ENCODE results near the gene PHF1. TPM values are rescaled to one million over a fixed set of nuclear protein-coding genes. Genes with fewer than 3 reads are reported as not detected.
"Not testable (repeated sequence)": the region's sequence is repeated elsewhere in the genome, so short reads cannot be mapped to it uniquely, and the experiment has no call there.

The PHF1 gene
- polyA plus RNA-seq (ENCODE audit: insufficient read length): 68.8 TPM
- long read RNA-seq, donor 1, transcript PHF1-211 (15 exons, 1,752 nt): major isoform, 5 of 659 reads
- long read RNA-seq, donor 1, partial matches to known transcripts: 566 of 659 reads
- long read RNA-seq, donor 1, other reads (novel, unspliced or antisense): 82 of 659 reads
- long read RNA-seq, donor 2, partial matches to known transcripts: 0 of 5 reads
- long read RNA-seq, donor 2, other reads (novel, unspliced or antisense): 0 of 5 reads
- long read RNA-seq, donor 3, partial matches to known transcripts: 0 of 7 reads
- long read RNA-seq, donor 3, other reads (novel, unspliced or antisense): 0 of 7 reads
- long read RNA-seq, donor 4, partial matches to known transcripts: 0 of 2 reads
- long read RNA-seq, donor 4, other reads (novel, unspliced or antisense): 0 of 2 reads
- long read RNA-seq, donor 5, partial matches to known transcripts: 0 of 5 reads
- long read RNA-seq, donor 5, other reads (novel, unspliced or antisense): 0 of 5 reads
- long read RNA-seq, donor 6, partial matches to known transcripts: 6 of 13 reads
- long read RNA-seq, donor 6, other reads (novel, unspliced or antisense): 0 of 13 reads
- long read RNA-seq, donor 7, partial matches to known transcripts: 5 of 10 reads
- long read RNA-seq, donor 7, other reads (novel, unspliced or antisense): 0 of 10 reads
- long read RNA-seq, donor 8: 0 reads

DNA sequence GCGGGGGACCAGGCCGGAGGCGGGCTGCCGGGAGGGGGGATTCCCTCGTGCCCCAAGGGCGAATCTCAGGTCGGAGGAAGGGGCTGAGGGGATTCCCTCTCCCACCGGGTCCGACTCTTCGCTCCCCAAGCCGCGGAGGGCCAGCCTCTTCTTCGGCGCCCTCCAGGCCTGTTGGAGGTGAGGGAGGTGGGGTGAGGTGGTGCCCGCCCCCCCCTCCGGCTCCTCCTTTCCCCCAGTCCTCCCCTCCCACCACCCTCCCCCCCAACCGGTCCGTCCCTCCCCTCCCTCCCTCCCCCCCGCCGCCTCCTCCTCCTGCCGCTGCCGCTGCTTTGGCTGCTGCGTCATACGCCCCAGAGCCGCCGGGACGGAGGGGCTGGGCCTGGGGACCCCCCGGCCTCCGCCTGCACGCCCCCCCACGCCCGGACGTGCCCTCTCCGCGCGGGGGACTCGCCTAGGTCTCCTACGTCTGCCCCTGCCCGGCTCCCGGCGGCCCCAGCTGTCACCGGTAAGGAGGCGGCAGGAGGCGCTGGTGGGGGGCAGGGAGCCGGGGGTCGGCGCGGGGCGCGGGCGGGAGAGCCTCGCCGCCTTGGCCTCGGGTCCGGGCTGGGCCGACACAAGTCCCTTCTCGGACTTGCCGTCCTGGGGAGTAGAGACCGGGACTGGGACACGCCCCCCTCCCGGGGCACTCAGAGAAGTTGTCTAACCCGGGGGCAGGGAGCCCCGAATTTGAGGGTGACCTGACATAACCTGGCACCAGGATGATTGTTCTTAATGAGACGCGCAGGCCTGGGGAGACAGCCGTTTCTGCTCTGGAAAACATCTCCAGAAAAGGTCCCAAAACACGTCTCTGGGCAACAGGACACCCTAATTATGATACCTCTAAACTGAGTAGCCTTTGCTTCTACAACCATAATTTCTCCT, at the start of gene PHF1:
PHF1 (plus strand) TSS at position 304 of the 921 bp plus-strand sequence. CDS start 1,250 bp downstream, outside the sequence.
- no peak for DNase-seq

- DNase-seq: not testable (repeated sequence)
Measured at GRCh38 chr6:33363486-33363885, 47.3 kb upstream of the PHF1 start.

DNA sequence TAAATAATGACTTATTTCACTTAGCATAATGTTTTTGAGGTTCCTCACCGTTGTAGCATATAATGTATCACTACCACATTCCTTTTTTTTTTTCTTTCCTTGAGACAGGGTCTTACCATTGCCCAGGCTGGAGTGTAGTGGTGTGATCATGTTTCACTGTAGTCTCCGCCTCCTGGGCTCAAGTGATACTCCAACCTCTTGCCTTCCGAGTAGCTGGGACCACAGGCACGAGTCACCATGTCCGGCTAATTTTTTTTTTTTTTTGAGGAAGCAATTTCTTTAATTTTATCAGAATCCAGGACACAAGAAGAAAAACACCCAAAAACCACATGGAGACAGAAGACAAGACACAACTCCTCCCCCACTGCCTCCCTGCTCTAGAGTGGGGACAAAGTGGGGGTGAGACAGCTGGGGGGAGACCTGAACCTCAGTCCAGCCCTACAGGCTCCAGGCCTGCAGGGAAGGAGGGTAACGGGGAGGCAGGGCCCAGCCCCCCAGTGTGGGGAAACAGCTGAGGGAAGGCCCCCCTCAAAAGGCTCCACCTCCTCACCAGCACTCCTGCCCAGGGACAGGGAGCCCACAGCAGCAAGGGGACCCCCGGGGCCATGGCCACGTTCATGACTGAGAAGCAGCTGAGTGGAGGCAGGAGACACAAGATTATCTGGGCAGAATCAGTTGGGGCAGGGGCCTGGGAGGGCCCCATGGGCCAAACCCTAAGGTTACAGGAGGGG, 46.2 kb upstream of the PHF1 start:
- DNase-seq: peak; percentile 66

DNA sequence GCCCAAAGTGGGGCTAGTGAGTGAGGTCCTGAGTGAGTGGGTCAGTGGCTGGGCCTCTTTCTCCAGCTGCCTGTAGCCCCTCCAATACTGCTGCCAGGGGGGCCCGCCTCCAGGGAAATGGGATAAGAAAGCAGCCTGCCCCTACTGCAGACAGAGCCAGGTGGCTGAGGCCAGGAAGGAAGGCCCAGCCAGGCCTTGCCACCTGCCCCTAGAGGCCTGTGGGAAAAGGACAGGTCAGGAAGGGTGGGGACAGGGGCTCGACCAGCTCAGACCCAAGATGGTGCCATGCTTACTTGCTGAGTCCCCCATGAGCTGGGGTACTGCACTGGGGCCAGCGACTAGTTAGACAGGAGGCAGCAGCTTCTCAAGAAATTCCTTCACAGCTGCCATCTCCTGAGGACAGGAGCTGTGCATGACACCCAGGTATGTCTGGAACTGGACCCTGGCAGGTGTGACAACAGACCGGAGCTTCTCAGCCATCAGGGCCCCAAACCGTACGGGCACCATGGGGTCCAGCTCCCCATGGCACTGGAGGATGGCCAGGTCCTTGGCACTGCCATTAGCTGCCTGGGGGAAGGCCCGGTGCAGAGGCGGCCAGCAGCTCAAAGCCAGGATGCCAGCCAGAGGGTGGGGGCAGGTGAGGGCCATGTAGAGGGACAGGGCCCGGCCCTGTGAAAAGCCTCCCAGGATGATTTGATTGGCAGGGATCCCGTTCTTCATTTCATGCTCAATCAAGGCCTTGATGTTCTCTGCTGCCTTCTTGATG, 45.4 kb upstream of the PHF1 start:
- not testable (repeated sequence) for DNase-seq

- DNase-seq: no peak
Measured at GRCh38 chr6:33367009-33367714, 43.7 kb upstream of the PHF1 start.

DNA sequence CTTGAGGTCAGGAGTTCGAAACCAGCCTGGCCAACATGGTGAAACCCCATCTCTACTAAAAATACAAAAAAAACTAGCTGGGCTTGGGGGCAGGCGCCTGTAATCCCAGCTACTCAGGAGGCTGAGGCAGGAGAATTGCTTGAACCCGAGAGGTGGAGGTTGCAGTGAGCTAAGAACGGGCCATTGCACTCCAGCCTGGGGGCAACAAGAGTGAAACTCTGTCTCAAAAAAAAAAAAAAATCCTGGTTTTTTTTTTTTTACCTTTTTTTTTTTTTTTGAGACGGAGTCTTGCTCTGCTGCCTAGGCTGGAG, 43.1 kb upstream of the PHF1 start:
- not testable (repeated sequence) for DNase-seq

DNA sequence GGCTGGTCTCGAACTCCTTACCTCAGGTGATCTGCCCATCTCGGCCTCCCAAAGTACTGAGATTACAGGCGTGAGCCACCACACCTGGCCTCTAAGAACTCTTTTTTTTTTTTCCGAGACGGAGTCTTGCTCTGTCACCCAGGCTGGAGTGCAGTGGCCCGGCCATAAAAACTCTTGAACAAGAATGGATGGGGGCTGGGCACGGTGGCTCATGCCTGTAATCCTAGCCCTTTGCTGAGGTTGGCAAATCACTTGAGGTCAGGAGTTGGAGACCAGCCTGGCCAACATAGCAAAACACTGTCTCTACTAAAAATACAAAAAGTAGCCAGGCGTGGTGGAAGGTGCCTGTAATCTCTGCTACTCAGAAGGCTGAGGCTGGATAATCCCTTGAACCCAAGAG, 38.9 kb upstream of the PHF1 start:
- not testable (repeated sequence) for DNase-seq

GRCh38 chr6:33372526-33373123, 38.2 kb upstream of the PHF1 start:
- peak; percentile 46 for DNase-seq

DNA sequence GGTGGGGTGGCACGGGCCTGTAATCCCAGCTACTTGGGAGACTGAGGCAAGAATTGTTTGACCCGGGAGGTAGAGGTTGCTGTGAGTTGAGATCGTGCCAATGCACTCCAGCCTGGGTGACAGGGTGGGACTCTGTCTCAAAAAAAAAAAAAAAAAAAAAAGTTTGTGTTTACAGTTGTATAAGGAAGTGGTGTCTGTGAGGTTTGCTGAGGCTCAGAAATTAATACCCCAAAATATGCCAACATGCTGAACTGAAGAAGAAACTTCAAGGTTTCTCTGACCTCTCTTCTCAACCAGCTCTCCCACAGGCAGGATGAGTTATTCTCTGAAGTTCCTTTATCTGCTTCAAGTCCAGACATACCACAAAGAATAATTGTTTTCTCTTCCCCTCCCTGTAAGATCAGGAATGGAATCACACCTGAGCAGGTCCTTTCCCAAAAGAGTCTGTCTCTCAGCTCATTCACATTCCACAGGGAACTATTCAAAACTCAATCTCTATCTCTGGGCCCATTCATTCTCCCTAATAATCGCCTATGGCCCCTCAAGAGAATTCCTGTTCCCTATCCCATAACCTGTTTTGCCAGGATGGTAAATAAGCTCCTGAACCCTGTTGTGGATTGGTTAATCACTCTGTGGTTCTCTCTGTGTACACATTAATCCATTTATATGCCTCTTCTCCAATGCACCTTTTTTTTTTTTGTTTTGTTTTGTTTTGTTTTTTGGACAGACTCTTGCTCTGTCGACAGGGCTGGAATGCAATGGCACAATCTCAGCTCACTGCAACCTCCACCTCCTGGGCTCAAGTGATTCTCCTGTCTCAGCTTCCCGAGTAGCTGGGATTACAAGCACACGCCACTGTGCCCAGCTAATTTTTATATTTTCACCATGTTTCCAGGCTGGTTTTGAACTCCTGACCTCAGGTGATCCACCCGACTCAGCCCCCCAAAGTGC, 36.6 kb upstream of the PHF1 start:
- DNase-seq: no peak

GRCh38 chr6:33375143-33375671, 35.6 kb upstream of the PHF1 start:
- peak; percentile 51 for DNase-seq

GRCh38 chr6:33377171-33377570, 33.6 kb upstream of the PHF1 start:
- DNase-seq: no peak

DNA sequence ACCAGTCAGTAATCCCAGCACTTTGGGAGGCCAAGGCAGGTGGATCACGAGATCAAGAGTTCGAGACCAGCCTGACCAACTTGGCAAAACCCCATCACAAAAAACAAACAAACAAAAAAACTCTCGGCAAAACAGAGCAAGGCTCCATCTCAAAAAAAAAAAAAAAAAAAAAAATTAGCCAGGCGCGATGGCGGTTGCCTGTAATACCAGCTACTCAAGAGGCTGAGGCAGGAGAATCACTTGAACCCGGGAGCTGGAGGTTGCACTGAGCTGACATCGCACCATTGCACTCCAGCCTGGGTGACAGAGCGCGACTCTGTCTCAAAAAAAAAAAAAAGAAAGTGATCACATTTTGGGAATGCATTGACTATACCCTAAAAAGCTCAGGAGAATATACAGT, 31.6 kb upstream of the PHF1 start:
- not testable (repeated sequence) for DNase-seq

DNA sequence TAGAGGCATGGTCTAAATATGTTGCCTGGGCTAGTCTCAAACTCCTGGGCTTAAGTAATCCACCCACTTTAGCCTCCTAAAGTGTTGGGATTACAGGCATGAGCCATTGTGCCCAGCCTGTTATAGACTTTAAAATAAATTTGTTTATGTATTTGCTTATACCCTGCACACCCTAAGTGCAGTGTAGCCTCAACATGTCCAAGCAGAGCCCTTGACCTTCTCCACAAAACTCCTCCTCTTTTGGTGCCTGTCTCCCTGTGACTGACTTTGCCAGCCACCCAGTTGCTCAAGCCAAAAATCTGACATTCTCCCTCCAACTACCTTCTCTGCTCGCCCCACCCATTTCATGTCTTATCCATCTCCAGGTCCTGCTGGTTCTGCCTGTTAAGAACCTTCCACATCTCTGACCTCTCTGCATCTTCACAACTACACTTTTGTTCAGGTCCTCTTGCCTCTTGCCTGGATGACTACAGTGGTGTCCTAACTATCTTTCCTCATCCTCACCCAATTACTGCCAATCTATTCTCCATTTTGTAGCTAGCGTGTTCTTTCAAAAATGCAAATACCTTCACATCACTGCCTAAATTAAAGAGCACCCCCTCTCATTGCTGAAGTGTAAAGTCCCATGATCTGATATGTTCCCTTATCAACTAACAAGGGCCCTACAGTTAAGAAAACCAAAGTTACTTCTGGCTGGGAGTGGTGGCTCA, 30.4 kb upstream of the PHF1 start:
- DNase-seq: no peak

GRCh38 chr6:33383427-33384185, 27.2 kb upstream of the PHF1 start:
- no peak for DNase-seq

DNA sequence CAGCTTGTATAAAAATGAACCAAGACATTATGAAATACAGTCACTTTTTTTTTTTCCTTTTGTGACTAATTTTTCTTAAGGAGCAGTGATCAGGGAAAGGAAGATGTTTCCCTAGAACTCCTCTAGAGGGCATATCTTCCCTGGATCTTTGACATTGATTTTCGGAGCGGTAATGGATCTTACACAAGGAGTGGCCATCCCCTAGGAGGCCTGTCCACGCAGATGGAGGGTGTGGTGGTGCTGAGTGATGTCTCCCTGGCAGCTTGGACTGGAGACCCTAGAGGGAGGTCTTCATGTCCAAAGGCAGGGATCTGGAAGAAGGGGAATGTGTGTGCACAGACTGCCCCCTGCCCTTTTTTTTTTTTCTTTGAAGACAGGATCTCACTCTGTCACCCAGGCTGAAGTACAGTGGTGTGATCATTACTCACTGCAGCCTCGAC, 26.2 kb upstream of the PHF1 start:
- DNase-seq: no peak

DNA sequence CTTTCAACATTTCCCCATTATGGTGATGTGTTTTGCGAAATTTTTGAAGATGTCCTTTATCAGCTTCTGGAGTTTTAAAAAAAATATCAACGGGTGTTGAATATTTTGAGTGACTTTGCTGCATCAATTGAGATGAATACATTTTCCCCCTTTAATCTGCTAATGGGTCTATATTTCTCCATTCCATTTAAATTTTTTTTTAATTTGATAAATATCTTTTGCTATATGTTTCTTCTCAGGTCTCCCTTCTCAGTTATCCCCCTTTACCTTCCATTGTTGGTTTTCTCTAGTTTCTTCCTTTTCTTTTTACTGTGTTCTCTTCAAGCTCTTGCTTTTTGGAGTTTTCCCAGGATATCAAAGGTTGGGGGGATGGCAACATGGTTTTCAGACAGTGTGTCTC, 20.6 kb upstream of the PHF1 start:
- no peak for DNase-seq

- DNase-seq: no peak
Measured at GRCh38 chr6:33390767-33391277, 20.0 kb upstream of the PHF1 start.

All from left kidney (tissue), 8 donors.